Breast epithelium (tissue), 4 donors: ENCODE results near the gene CCND1. TPM values are rescaled to one million over a fixed set of nuclear protein-coding genes. Genes with fewer than 3 reads are reported as not detected.

Experiments used
- DNase-seq, 2 donors: peaks; one replicate each; pipeline ENCODE4 v3.0.0-alpha.2; 2019; ENCODE audit warnings: low spot score in 2 of 2
- H3K27ac ChIP-seq, 2 donors: fragments of 200-600 bp; sonication (generic) in 1 of 2; one replicate each; pipeline ENCODE4 v1.5.1; 2016 to 2019; ENCODE audit warnings: mild to moderate bottlenecking in 1 of 2
- H3K27me3 ChIP-seq, 2 donors: fragments of 200-600 bp; sonication (generic) in 1 of 2; one replicate each; pipeline versions ENCODE4 v1.5.1 to v1.6.0; 2017 to 2019; ENCODE audit warnings: control low read depth in 1 of 2, mild to moderate bottlenecking in 1 of 2
- H3K36me3 ChIP-seq: fragments of 200-600 bp; one replicate; pipeline ENCODE4 v1.5.1; 2019
- H3K4me1 ChIP-seq, 2 donors: fragments of 200-600 bp; sonication (generic); one replicate each; pipeline ENCODE4 v1.5.1; 2016 to 2019; ENCODE audit warnings: control low read depth in 1 of 2
- H3K4me3 ChIP-seq, 3 donors: fragments of 200-600 bp; sonication (generic); 1 replicate in 2 of 3; 2 replicates in 1 of 3; pipeline ENCODE4 v1.5.1; 2016 to 2019; ENCODE audit warnings: mild to moderate bottlenecking in 3 of 3, moderate library complexity in 2 of 3
- H3K9me3 ChIP-seq, 2 donors: fragments of 200-600 bp; sonication (generic) in 1 of 2; one replicate each; pipeline ENCODE4 v1.5.1; 2016 to 2019; ENCODE audit warnings: control low read depth in 1 of 2
- CTCF ChIP-seq, 3 donors: fragments of 450-650 bp; IDR thresholded peaks; one replicate each; pipeline ENCODE4 v1.5.1; 2016 to 2017; ENCODE audit warnings: antibody characterized with exemption in 3 of 3, mild to moderate bottlenecking in 3 of 3, moderate library complexity in 3 of 3
- POLR2A ChIP-seq: fragments of 450-650 bp; IDR thresholded peaks from one replicate; pipeline ENCODE4 v1.6.1; 2016; ENCODE audit warnings: antibody characterized with exemption, mild to moderate bottlenecking, moderate library complexity
- POLR2AphosphoS5 ChIP-seq, 3 donors: sonication (generic); formaldehyde crosslinking; IDR thresholded peaks; one replicate each; pipeline ENCODE4 v1.6.1; 2017; ENCODE audit warnings: antibody characterized with exemption in 3 of 3
- intact Hi-C: fragments of 100-400 bp; cut with DNase I; formaldehyde crosslinking; loops from one replicate; pipeline ENCODE4 v1.15.1; 2023; ENCODE audit warnings: low total_unique reads
- total RNA-seq, 3 donors: library from RNA; depleted of rRNA; stranded (reverse); fragments of >200 nt; gene quantifications; one replicate each; pipeline ENCODE4 v1.1.0, GENCODE V29; 2016

Gene CCND1
- total RNA-seq, 3 donors from 2014 or later, result 42.3 to 199 (median 99.0) TPM

DNA sequence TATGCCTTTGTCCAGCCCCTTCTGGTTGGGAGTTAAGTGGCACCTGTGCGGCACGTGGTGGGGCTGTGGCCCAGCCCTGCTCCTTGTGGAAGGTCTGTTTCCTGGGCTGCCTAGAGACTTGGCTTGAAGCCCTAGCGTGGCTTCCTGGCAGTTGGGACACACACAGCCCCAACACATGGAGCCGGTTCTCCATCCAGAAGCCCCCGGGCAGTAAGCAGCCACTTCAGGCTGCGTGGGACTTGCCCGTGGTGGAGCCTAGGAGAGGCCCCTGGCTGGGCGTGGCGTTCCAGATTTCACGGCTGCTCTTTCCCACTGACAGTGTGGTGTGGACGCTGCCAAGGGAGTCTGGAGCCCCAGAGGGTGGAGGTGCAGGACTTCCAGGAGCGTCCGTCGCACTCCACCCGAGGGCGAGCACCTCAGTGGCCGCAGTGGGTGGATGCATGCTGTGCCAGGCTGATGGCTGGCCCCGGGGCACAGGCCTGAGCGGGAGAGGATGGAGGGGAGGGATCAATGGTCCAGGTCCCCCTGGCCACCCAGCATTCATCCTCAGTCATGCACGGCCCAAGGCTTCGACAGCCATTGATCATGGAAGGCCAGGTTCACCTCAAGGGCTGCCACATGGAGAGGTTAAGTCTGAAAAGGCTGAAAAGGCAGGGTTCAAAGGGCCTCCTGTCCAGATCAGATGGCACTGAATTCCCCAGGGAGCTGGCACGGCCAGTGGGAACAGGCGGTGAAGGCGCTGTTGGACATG, 9.3 kb downstream of the CCND1 start:
- TF ChIP-seq POLR2A (no peak), POLR2AphosphoS5 (IDR thresholded peaks at IDR 0.05) (no peak), CTCF (IDR thresholded peaks at IDR 0.05) (no peak)
- intact Hi-C loops, result no loop called here
- Histone ChIP-seq H3K4me3 (no peak overlapping the region), H3K9me3 (no peaks in the 10 kb centered on the region), H3K27me3 (no peaks in the 10 kb centered on the region), H3K36me3 (peaks cover 4% of the 10 kb centered on the region), H3K4me1 (no peaks in the 10 kb centered on the region), H3K27ac (peak overlapping the region; percentile 42 to 69)
- peak; percentile 78 to 84 for DNase-seq

DNA sequence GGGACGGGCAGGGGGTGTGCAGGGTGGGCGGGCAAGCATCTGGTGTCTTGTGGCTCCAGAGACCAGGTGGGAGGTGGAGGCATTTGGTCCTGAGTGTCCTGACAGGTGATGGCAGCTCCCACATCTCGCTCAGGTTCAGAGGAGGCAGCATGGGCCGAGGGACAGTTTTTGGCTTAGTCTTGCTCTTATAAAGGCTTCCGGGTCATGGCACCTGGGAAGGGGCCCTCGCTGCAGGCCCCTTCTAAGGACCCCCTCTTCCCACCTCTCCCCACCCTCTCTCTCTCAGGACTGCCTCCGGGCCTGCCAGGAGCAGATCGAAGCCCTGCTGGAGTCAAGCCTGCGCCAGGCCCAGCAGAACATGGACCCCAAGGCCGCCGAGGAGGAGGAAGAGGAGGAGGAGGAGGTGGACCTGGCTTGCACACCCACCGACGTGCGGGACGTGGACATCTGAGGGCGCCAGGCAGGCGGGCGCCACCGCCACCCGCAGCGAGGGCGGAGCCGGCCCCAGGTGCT, 9.9 kb downstream of the CCND1 start:
- Histone ChIP-seq H3K27ac (peak overlapping the region in 1 of 2 donors; percentile 12), H3K4me1 (no peaks in the 10 kb centered on the region), H3K27me3 (no peaks in the 10 kb centered on the region), H3K4me3 (no peak overlapping the region), H3K36me3 (peaks cover 4% of the 10 kb centered on the region), H3K9me3 (no peaks in the 10 kb centered on the region)
- TF ChIP-seq POLR2A, result no peak
- TF ChIP-seq CTCF (IDR thresholded peaks at IDR 0.05), result no peak
- TF ChIP-seq POLR2AphosphoS5 (IDR thresholded peaks at IDR 0.05), result no peak
- intact Hi-C loops, result no loop called here
- no peak for DNase-seq

DNA sequence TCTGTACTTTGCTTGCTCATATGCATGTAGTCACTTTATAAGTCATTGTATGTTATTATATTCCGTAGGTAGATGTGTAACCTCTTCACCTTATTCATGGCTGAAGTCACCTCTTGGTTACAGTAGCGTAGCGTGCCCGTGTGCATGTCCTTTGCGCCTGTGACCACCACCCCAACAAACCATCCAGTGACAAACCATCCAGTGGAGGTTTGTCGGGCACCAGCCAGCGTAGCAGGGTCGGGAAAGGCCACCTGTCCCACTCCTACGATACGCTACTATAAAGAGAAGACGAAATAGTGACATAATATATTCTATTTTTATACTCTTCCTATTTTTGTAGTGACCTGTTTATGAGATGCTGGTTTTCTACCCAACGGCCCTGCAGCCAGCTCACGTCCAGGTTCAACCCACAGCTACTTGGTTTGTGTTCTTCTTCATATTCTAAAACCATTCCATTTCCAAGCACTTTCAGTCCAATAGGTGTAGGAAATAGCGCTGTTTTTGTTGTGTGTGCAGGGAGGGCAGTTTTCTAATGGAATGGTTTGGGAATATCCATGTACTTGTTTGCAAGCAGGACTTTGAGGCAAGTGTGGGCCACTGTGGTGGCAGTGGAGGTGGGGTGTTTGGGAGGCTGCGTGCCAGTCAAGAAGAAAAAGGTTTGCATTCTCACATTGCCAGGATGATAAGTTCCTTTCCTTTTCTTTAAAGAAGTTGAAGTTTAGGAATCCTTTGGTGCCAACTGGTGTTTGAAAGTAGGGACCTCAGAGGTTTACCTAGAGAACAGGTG, 11.1 kb downstream of the CCND1 start:
- DNase-seq, result no peak
- no peak overlapping the region for H3K4me3 ChIP-seq
- H3K4me1 ChIP-seq, result no peaks in the 10 kb centered on the region
- no peak for TF ChIP-seq POLR2AphosphoS5 (IDR thresholded peaks at IDR 0.05)
- TF ChIP-seq CTCF (IDR thresholded peaks at IDR 0.05), result no peak
- no peak for TF ChIP-seq POLR2A
- H3K36me3 ChIP-seq, result peaks cover 4% of the 10 kb centered on the region
- H3K9me3 ChIP-seq, result no peaks in the 10 kb centered on the region
- H3K27ac ChIP-seq, result no peak overlapping the region
- intact Hi-C loops, result no loop called here
- H3K27me3 ChIP-seq, result no peaks in the 10 kb centered on the region

- Histone ChIP-seq H3K4me3 (no peak overlapping the region), H3K36me3 (peaks cover 4% of the 10 kb centered on the region), H3K27ac (no peak overlapping the region), H3K27me3 (no peaks in the 10 kb centered on the region), H3K9me3 (no peaks in the 10 kb centered on the region), H3K4me1 (no peaks in the 10 kb centered on the region)
- DNase-seq, result no peak
- intact Hi-C loops, result no loop called here
- TF ChIP-seq POLR2AphosphoS5 (IDR thresholded peaks at IDR 0.05) (no peak), POLR2A (no peak), CTCF (IDR thresholded peaks at IDR 0.05) (no peak)
Observed at GRCh38 chr11:69652999-69653398, 12.0 kb downstream of the CCND1 start.

DNA sequence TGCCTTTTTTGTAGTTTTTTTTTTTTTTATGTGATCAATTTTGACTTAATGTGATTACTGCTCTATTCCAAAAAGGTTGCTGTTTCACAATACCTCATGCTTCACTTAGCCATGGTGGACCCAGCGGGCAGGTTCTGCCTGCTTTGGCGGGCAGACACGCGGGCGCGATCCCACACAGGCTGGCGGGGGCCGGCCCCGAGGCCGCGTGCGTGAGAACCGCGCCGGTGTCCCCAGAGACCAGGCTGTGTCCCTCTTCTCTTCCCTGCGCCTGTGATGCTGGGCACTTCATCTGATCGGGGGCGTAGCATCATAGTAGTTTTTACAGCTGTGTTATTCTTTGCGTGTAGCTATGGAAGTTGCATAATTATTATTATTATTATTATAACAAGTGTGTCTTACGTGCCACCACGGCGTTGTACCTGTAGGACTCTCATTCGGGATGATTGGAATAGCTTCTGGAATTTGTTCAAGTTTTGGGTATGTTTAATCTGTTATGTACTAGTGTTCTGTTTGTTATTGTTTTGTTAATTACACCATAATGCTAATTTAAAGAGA, 12.5 kb downstream of the CCND1 start:
- peaks cover 4% of the 10 kb centered on the region for H3K36me3 ChIP-seq

More for the DNA sequence above, 12.5 kb downstream of the CCND1 start:
- Histone ChIP-seq H3K27ac (peak overlapping the region in 1 of 2 donors; percentile 87), H3K4me1 (no peaks in the 10 kb centered on the region), H3K4me3 (no peak overlapping the region), H3K27me3 (no peaks in the 10 kb centered on the region), H3K9me3 (no peaks in the 10 kb centered on the region)
- DNase-seq, result no peak
- intact Hi-C loops, result no loop called here
- TF ChIP-seq POLR2A (no peak), POLR2AphosphoS5 (IDR thresholded peaks at IDR 0.05) (no peak), CTCF (IDR thresholded peaks at IDR 0.05) (no peak)
